ENCODE data around the gene CIP2A. TPM values are rescaled to one million over a fixed set of nuclear protein-coding genes. Genes with fewer than 3 reads are reported as not detected.

The CIP2A gene
- total RNA-seq, 3 donors from 2014 or later: 2.8 to 6.8 (median 4.5) TPM

DNA sequence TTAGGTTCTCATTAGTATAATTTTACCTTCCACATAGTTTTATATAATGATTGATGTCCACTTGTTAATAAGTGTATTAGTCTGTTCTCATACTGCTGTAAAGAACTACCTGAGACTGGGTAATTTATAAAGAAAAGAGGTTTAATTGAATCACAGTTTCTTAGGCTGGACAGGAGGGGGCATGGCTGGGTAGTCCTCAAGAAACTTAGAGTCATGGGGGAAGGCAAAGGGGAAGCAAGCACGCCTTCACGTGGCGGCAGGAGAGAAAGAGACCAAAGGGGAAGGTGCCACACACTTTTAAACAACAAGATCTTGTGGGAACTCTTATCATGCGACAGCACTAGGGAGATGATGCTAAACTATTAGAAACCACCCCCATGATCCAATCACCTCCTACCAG, 19.5 kb upstream of the CIP2A start:
- ATAC-seq (no peak), DNase-seq (no peak)
- no peaks in the 10 kb centered on the region for H3K4me1 ChIP-seq (ENCODE audit: low read depth)
- intact Hi-C loops (cut with DNase I, micrococcal nuclease): no loop called here
- TF ChIP-seq, protein P1, sequence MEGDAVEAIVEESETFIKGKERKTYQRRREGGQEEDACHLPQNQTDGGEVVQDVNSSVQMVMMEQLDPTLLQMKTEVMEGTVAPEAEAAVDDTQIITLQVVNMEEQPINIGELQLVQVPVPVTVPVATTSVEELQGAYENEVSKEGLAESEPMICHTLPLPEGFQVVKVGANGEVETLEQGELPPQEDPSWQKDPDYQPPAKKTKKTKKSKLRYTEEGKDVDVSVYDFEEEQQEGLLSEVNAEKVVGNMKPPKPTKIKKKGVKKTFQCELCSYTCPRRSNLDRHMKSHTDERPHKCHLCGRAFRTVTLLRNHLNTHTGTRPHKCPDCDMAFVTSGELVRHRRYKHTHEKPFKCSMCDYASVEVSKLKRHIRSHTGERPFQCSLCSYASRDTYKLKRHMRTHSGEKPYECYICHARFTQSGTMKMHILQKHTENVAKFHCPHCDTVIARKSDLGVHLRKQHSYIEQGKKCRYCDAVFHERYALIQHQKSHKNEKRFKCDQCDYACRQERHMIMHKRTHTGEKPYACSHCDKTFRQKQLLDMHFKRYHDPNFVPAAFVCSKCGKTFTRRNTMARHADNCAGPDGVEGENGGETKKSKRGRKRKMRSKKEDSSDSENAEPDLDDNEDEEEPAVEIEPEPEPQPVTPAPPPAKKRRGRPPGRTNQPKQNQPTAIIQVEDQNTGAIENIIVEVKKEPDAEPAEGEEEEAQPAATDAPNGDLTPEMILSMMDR (IDR thresholded peaks at IDR 0.05): no peak
- H3K9me3 ChIP-seq: no peaks in the 10 kb centered on the region
- no peak overlapping the region for H3K4me3 ChIP-seq
- H3K36me3 ChIP-seq (ENCODE audit: low read depth): no peaks in the 10 kb centered on the region

DNA sequence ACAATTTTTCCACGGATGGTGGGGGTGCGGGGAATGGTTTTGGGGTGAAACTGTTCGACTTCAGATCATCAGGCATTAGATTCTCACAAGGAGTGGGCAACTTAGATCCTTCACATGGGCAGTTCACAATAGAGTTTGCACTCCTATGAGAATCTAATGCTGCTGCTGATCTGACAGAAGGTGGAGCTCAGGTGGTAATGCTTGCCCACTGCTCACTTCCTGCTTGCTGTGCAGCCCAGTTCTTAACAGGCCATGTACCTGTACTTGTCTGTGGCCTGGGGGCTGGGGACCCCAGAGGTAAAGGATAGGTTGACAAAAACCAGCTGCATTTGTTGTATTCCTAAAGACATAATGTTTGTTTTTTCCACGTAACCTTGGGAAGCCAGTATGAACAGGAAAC, 16.3 kb upstream of the CIP2A start:
- peak; percentile 34 for ATAC-seq
- intact Hi-C loops (cut with DNase I, micrococcal nuclease): no loop called here
- TF ChIP-seq, protein P1 (IDR thresholded peaks at IDR 0.05): no peak
- no peaks in the 10 kb centered on the region for H3K36me3 ChIP-seq (ENCODE audit: low read depth)
- no peak overlapping the region for H3K4me3 ChIP-seq
- DNase-seq: no peak
- no peaks in the 10 kb centered on the region for H3K4me1 ChIP-seq (ENCODE audit: low read depth)
- no peaks in the 10 kb centered on the region for H3K9me3 ChIP-seq

DNA sequence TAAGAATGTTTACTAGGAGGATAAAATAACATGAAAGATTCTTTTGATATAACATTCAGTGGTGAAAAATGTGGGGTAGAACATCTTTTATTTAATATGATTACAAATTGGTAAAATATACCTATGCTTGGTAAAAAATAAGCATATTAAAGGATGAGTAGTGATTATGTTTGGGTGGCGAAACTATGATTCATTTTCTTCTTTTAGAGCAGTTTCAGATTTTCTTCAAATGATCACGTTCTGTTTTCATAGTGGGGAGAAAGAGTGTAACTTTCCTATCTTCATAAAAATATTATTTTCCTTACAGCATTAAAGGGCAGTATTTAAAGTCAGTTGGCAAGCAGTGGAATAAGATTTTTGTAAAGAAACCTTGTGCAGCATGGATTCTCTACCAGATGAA, 15.8 kb upstream of the CIP2A start:
- Histone ChIP-seq H3K36me3 (ENCODE audit: low read depth) (no peaks in the 10 kb centered on the region), H3K4me1 (ENCODE audit: low read depth) (no peaks in the 10 kb centered on the region), H3K4me3 (no peak overlapping the region), H3K9me3 (no peaks in the 10 kb centered on the region)
- intact Hi-C loops (cut with DNase I, micrococcal nuclease): no loop called here
- ATAC-seq: no peak
- TF ChIP-seq, protein P1 (IDR thresholded peaks at IDR 0.05): no peak
- DNase-seq: no peak

DNA sequence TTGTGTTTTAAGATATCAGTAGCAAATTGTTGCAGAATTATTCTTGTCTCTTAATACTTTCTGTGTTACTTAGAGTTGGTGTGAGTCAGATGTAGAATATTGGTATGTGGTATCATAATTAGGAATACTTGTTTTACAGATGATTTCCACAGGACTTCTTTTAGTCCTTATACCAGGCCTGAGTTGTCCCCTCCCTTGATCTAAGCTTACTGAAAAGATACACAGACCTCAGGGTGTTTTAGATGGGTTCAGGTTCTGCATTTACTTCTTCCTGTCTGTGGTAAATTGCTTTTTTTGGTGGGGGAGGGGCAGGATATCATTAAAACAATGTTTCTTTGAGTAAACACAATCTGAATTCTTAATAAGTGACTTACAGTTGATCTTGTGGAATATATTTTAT, 14.5 kb upstream of the CIP2A start:
- Histone ChIP-seq H3K36me3 (ENCODE audit: low read depth) (no peaks in the 10 kb centered on the region), H3K4me1 (ENCODE audit: low read depth) (no peaks in the 10 kb centered on the region), H3K9me3 (no peaks in the 10 kb centered on the region), H3K4me3 (no peak overlapping the region)
- DNase-seq (peak in 1 of 3 donors; percentile 46), ATAC-seq (peak; percentile 70)
- intact Hi-C loops (cut with DNase I, micrococcal nuclease): no loop called here
- TF ChIP-seq, protein P1 (IDR thresholded peaks at IDR 0.05): no peak

DNA sequence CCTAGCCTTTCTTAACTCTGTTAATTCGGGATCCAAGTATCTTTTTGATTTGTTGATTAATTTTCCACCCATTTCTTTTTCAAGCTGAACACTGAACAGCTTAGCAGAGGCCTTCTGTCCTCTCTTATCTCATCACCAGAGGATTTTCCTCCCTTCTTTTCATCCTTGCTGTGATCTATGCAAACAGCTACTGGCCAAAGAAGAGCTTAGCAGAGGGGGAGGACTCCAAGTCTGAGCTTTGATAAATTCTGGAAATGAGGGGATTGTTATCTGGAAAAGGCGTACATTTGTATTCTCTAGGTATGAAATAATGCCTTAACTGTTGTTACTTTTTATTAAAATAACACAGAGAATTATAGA, 13.7 kb upstream of the CIP2A start:
- intact Hi-C loops (cut with DNase I, micrococcal nuclease): no loop called here
- Histone ChIP-seq H3K4me1 (ENCODE audit: low read depth) (no peaks in the 10 kb centered on the region), H3K36me3 (ENCODE audit: low read depth) (no peaks in the 10 kb centered on the region), H3K9me3 (no peaks in the 10 kb centered on the region), H3K4me3 (no peak overlapping the region)
- TF ChIP-seq, protein P1 (IDR thresholded peaks at IDR 0.05): no peak
- no peak for DNase-seq
- no peak for ATAC-seq

DNA sequence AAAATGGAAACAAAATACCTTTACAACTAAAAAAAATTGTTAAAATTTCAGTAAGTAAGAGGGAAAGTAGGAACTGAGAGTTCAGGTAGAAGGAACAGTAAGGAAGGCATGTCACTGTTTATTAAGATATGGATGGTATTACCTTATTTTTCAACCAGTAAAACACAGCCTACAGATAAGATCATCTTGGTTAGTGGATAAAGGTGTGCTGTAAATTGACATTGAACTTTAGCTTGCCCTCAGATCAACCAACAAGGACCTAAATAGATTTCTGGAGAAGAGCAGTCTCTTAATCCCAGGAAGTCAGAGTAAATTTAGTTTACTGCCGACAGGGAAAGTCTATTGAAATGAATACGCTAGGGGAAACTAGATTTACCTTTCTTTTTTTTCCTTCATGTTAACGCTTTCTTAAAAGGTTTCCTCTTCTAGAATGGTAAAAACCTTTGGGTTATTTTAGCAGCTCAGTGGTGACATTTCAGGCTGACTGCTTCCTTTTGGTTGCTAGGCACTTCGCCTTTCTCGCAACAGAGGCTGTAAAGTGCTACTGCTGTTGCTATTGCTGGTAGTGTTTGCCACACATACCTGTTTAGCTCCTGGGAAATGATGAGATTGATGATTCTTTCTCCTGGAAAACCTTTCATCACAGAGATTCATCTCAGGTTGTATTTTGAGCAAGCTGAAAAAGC, 13.2 kb upstream of the CIP2A start:
- intact Hi-C loops (cut with DNase I, micrococcal nuclease): no loop called here
- TF ChIP-seq, protein P1 (IDR thresholded peaks at IDR 0.05): no peak

More for the DNA sequence above, 13.2 kb upstream of the CIP2A start:
- Histone ChIP-seq H3K36me3 (ENCODE audit: low read depth) (no peaks in the 10 kb centered on the region), H3K9me3 (no peaks in the 10 kb centered on the region), H3K4me3 (no peak overlapping the region), H3K4me1 (ENCODE audit: low read depth) (no peaks in the 10 kb centered on the region)
- DNase-seq (peak in 1 of 3 donors; percentile 18), ATAC-seq (peak; percentile 77)
